ENCODE data around the gene ITPRIPL1.

DNA sequence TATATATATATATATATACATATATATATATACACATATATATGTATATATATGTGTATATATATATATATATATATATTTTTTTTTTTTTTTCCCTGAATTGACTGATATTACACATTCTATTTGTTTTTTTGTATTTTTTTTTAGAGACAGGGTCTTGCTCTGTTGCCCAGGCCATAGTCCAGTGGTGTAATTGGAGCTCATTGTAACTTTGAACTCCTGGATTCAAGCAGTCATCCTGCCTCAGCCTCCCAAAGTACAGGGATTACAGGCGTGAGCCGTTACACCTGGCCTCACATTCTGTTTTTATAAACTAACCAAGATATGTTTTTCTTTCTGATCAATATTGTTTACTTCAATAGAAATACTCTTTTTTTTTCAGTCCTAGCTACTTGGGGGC is 36.6 kb downstream of the ITPRIPL1 start:
- TF ChIP-seq CTCF (IDR thresholded peaks at IDR 0.05): no peak
- no peak for TF ChIP-seq EZH2 (IDR thresholded peaks at IDR 0.05)
